PC-9 (cell line): ENCODE results near the gene ESRP2.

ENCODE experiments used
- CTCF ChIP-seq: fragments of 200-600 bp; sonication (generic); conservative IDR thresholded peaks from 2 replicates; pipeline ENCODE4 v1.6.1; 2017; ENCODE audit warnings: mixed run types, antibody characterized with exemption, mild to moderate bottlenecking, moderate library complexity
- EZH2 ChIP-seq: fragments of 200-600 bp; sonication (generic); IDR thresholded peaks from 2 replicates; pipeline ENCODE4 v1.8.0; 2017; ENCODE audit warnings: antibody characterized with exemption, low read depth

GRCh38 chr16:68226116-68226515 is 9.8 kb downstream of the ESRP2 start:
- no peak for TF ChIP-seq CTCF
- no peak for TF ChIP-seq EZH2
